PC-3 (cell line): ENCODE results near the gene MATCAP1. TPM values are rescaled to one million over a fixed set of nuclear protein-coding genes. Genes with fewer than 3 reads are reported as not detected.

Experiments
- ATAC-seq: fragments of 200-7000 bp; cut with Tn5 transposase; 2 replicates; pipeline ENCODE4 v1.9.1; 2020; ENCODE audit warnings: mild to moderate bottlenecking, moderate library complexity
- BruUV-seq: library from RNA; stranded (reverse); fragments of 400-500 nt; replicated peaks from 2 replicates; lab custom pipeline; 2021; lab: Mats Ljungman, UMichigan
- CTCF ChIA-PET: fragments of 300-600 bp; sonication (Branson Sonifier 250); formaldehyde crosslinking; loops from one replicate; lab custom pipeline; 2022; ENCODE audit warnings: antibody characterized with exemption; lab: Charles Lee
- POLR2A ChIA-PET: fragments of 300-600 bp; sonication (Branson Sonifier 250); formaldehyde crosslinking; loops from one replicate; lab custom pipeline; 2022; ENCODE audit warnings: antibody characterized with exemption; ENCODE audit not compliant: unreplicated experiment; lab: Charles Lee
- DNase-seq: peaks from one replicate; pipeline ENCODE4 v3.0.0-alpha.2; 2015
- H2AFZ ChIP-seq: fragments of 300-600 bp; sonication (generic); 2 replicates; pipeline ENCODE4 v1.6.0; 2016; ENCODE audit warnings: antibody characterized with exemption, low read length
- H3F3A ChIP-seq: fragments of 300-600 bp; sonication (generic); one replicate; pipeline ENCODE4 v1.6.0; 2017; ENCODE audit warnings: antibody characterized with exemption, low read length, control low read depth, mild to moderate bottlenecking; ENCODE audit not compliant: unreplicated experiment
- H3K27ac ChIP-seq: fragments of 300-600 bp; sonication (generic); 2 replicates; pipeline ENCODE4 v1.5.1; 2016; ENCODE audit warnings: mild to moderate bottlenecking, low read length
- H3K27me3 ChIP-seq: fragments of 300-600 bp; sonication (generic); 2 replicates; pipeline ENCODE4 v1.6.1; 2016; ENCODE audit warnings: low read length, mixed read lengths
- H3K36me3 ChIP-seq: fragments of 300-600 bp; sonication (generic); 2 replicates; pipeline ENCODE4 v1.6.1; 2016; ENCODE audit warnings: low read depth, mixed run types, low read length, mixed read lengths
- H3K4me1 ChIP-seq: fragments of 300-600 bp; sonication (generic); 2 replicates; pipeline ENCODE4 v1.5.1; 2016; ENCODE audit warnings: low read length; ENCODE audit not compliant: insufficient read depth
- H3K4me2 ChIP-seq: fragments of 300-600 bp; sonication (generic); 2 replicates; pipeline ENCODE4 v1.6.0; 2016; ENCODE audit warnings: low read length
- H3K4me3 ChIP-seq: fragments of 300-600 bp; sonication (generic); 2 replicates; pipeline ENCODE4 v1.5.1; 2016; ENCODE audit warnings: mild to moderate bottlenecking, low read length, mixed read lengths
- H3K79me2 ChIP-seq: fragments of 300-600 bp; sonication (generic); 2 replicates; pipeline ENCODE4 v1.6.1; 2017; ENCODE audit warnings: low read length, mixed read lengths
- H3K9ac ChIP-seq: fragments of 300-600 bp; sonication (generic); 2 replicates; pipeline ENCODE4 v1.6.0; 2016; ENCODE audit warnings: mild to moderate bottlenecking, low read length
- H3K9me2 ChIP-seq: fragments of 300-600 bp; sonication (generic); replicated peaks from 2 replicates; pipeline ENCODE4 v1.6.1; 2016; ENCODE audit warnings: mixed run types, low read length, mixed read lengths
- H3K9me3 ChIP-seq: fragments of 300-600 bp; sonication (generic); 2 replicates; pipeline ENCODE4 v1.6.1; 2016; ENCODE audit warnings: low read length, mixed read lengths
- H4K20me1 ChIP-seq: fragments of 300-600 bp; sonication (generic); 2 replicates; pipeline ENCODE4 v1.6.1; 2016; ENCODE audit warnings: low read length, mixed read lengths
- EZH2 ChIP-seq: fragments of 300-600 bp; sonication (generic); IDR thresholded peaks from one replicate; pipeline ENCODE4 v1.6.1; 2017; ENCODE audit warnings: antibody characterized with exemption, mild to moderate bottlenecking, low read length; ENCODE audit not compliant: unreplicated experiment
- EZH2phosphoT487 ChIP-seq: fragments of 300-600 bp; sonication (generic); IDR thresholded peaks from 2 replicates; pipeline ENCODE4 v1.6.1; 2018; ENCODE audit warnings: mild to moderate bottlenecking, antibody characterized with exemption, low read length, borderline replicate concordance
- intact Hi-C: fragments of 100-400 bp; cut with micrococcal nuclease; formaldehyde crosslinking; loops from 2 replicates; pipeline ENCODE4 v1.9.0; 2023
- total RNA-seq: library from RNA; depleted of rRNA; stranded (reverse); fragments of >200 nt; gene quantifications from 2 replicates; pipeline ENCODE4 v1.2.3, GENCODE V29; 2014
- TF ChIP-seq, protein P1 (sequence below): fragments of 300-600 bp; sonication (generic); conservative IDR thresholded peaks from 2 replicates; pipeline ENCODE4 v1.5.1; 2017; ENCODE audit warnings: antibody characterized with exemption, low read depth, mild to moderate bottlenecking, low read length

MATCAP1 gene
- total RNA-seq, 1 experiment from 2014 or later, result 29.6 TPM

GRCh38 chr16:67197704-67198103 is 13.9 kb upstream of the MATCAP1 start:
- Histone ChIP-seq H3K9me3 (no peaks in the 10 kb centered on the region), H3K4me2 (no peak overlapping the region), H3K27me3 (no peaks in the 10 kb centered on the region), H3K27ac (no peak overlapping the region), H3K9me2 (no peaks in the 10 kb centered on the region), H3K9ac (no peak overlapping the region), H4K20me1 (no peaks in the 10 kb centered on the region; the same call in none of the 2 replicates), H3K79me2 (peaks cover 23% of the 10 kb centered on the region), H3K36me3 (peaks cover 18% of the 10 kb centered on the region; the same call in 1 of the 2 replicates), H3K4me1 (peaks cover 11% of the 10 kb centered on the region), H3K4me3 (no peak overlapping the region), H3F3A (no peaks in the 10 kb centered on the region), H2AFZ (no peak overlapping the region)
- DNase-seq (no peak), ATAC-seq (no peak)
- TF ChIP-seq, protein P1, sequence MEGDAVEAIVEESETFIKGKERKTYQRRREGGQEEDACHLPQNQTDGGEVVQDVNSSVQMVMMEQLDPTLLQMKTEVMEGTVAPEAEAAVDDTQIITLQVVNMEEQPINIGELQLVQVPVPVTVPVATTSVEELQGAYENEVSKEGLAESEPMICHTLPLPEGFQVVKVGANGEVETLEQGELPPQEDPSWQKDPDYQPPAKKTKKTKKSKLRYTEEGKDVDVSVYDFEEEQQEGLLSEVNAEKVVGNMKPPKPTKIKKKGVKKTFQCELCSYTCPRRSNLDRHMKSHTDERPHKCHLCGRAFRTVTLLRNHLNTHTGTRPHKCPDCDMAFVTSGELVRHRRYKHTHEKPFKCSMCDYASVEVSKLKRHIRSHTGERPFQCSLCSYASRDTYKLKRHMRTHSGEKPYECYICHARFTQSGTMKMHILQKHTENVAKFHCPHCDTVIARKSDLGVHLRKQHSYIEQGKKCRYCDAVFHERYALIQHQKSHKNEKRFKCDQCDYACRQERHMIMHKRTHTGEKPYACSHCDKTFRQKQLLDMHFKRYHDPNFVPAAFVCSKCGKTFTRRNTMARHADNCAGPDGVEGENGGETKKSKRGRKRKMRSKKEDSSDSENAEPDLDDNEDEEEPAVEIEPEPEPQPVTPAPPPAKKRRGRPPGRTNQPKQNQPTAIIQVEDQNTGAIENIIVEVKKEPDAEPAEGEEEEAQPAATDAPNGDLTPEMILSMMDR, result no peak
- TF ChIP-seq EZH2phosphoT487, result no peak
- no peak for TF ChIP-seq EZH2
- no TSS peak for BruUV-seq
- intact Hi-C loops, result loop anchor here (10.0 kb wide), 1 partner anchor 47 kb away; the partner anchor contains the start of genes FHOD1 and SLC9A5
- CTCF ChIA-PET, result interaction anchor here (0.9 to 2.3 kb wide), 3 partner anchors 29 to 49 kb away, joined by 3 to 9 read pairs (median 5); partner anchors contain the start of gene TMEM208
- POLR2A ChIA-PET, result interaction anchor here (0.6 kb wide), 1 partner anchor 1499 kb away, joined by 4 read pairs; no protein-coding TSS in a partner anchor

DNA sequence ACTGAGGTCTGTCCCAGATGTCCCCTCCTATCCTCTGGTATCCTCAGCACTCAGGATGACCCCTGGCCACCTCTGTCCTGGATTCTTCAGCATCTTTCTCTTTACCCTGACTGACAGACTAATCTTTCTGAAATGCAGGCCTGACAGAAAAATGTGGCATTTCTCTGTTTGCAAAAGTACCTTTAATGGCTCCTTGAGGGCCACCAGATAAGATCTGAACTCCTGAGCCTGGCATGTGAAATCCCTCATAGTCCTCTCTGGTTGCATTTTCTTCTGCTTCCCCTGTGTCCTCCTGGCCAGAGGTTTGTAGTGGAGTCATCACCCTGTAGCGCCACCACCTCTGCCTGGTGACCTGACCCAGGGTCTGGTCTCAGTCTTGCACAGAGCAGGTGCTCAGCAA is 13.1 kb upstream of the MATCAP1 start:
- Histone ChIP-seq H3K9ac (no peak overlapping the region), H3K79me2 (peaks cover 30% of the 10 kb centered on the region), H3F3A (no peaks in the 10 kb centered on the region), H3K9me3 (no peaks in the 10 kb centered on the region), H4K20me1 (no peaks in the 10 kb centered on the region; the same call in none of the 2 replicates), H3K27me3 (no peaks in the 10 kb centered on the region), H3K36me3 (peaks cover 18% of the 10 kb centered on the region; the same call in 1 of the 2 replicates), H2AFZ (no peak overlapping the region), H3K4me2 (no peak overlapping the region), H3K4me1 (peaks cover 11% of the 10 kb centered on the region), H3K9me2 (no peaks in the 10 kb centered on the region), H3K4me3 (no peak overlapping the region), H3K27ac (no peak overlapping the region)
- intact Hi-C loops, result loop anchor here (10.0 kb wide), 1 partner anchor 48 kb away; the partner anchor contains the start of genes FHOD1 and SLC9A5
- POLR2A ChIA-PET, result no interaction called here
- DNase-seq (no peak), ATAC-seq (no peak)
- CTCF ChIA-PET, result interaction anchor here (2.3 kb wide), 1 partner anchor 30 kb away, joined by 9 read pairs; the partner anchor contains the start of gene TMEM208
- TF ChIP-seq EZH2phosphoT487 (no peak), EZH2 (no peak)
- TF ChIP-seq, protein P1, result no peak
- no TSS peak for BruUV-seq

DNA sequence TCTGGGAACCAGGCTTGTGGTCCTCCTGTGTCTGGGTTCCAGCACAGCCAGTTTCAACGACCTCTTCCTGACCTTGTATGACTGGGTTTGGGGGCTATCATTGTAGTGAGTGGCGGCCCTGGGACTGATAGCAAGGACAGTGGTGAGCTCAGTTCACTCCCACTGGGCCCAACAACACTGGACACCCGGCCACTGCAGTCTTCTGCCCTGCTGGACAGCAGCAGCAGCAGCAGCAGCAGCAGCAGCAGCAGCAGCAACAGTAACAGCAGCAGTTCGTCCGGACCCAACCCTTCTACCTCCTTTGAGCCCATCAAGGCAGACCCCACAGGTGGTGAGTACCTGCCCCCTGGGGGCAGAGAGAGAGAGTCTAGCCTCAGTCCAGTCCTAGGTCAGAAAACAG is 11.9 kb upstream of the MATCAP1 start:
- POLR2A ChIA-PET, result no interaction called here
- peaks cover 14% of the 10 kb centered on the region for H3K4me1 ChIP-seq
- CTCF ChIA-PET, result no interaction called here

More for the DNA sequence above, 11.9 kb upstream of the MATCAP1 start:
- intact Hi-C loops, result loop anchor here (10.0 kb wide), 1 partner anchor 49 kb away; the partner anchor contains the start of genes FHOD1 and SLC9A5
- Histone ChIP-seq H3K79me2 (peaks cover 30% of the 10 kb centered on the region), H3K27me3 (no peaks in the 10 kb centered on the region), H2AFZ (no peak overlapping the region), H3K4me3 (no peak overlapping the region), H3K27ac (no peak overlapping the region), H3K9ac (no peak overlapping the region), H3K36me3 (peaks cover 18% of the 10 kb centered on the region; the same call in 1 of the 2 replicates), H3K9me2 (no peaks in the 10 kb centered on the region), H4K20me1 (no peaks in the 10 kb centered on the region; the same call in none of the 2 replicates), H3K4me2 (no peak overlapping the region), H3F3A (no peaks in the 10 kb centered on the region), H3K9me3 (no peaks in the 10 kb centered on the region)
- ATAC-seq, result no peak
- TF ChIP-seq EZH2phosphoT487, result no peak
- no peak for TF ChIP-seq EZH2
- TF ChIP-seq, protein P1, result no peak
- BruUV-seq, result no TSS peak
- DNase-seq, result no peak
